Measurements from ENCODE around the gene KRTAP12-1. TPM values are rescaled to one million over a fixed set of nuclear protein-coding genes. Genes with fewer than 3 reads are reported as not detected.

The KRTAP12-1 gene
- total RNA-seq, 1 experiment from 2014 or later, result not detected

DNA sequence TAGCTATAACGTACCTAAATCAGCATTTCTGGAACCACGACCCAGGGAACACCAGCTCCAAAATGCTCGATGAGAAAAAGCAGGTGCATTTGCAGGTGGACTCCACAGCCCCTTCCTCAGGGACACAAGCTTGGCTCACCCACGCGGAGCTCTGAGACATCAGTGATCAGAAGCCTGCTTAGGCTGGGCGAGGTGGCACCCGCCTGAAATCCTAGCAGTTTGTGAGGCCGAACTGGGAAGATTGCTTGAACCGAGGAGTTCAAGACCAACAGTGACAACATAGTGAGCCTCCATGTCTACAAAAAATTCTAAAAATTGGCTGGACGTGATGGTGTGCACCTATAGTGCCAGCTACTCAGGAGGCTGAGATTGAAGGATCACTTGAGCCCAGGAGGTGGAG lies 31.9 kb upstream of the KRTAP12-1 start:
- in situ Hi-C loops (cut with HindIII; ENCODE audit: low pct_unique_long_range_greater_than_20kb, low sequenced_read_pairs), result no loop called here
- DNase-seq (ENCODE audit: low read depth, low spot score), result no peak

GRCh38 chr21:44713130-44713529 lies 31.2 kb upstream of the KRTAP12-1 start:
- no peak for DNase-seq (ENCODE audit: low read depth, low spot score)
- in situ Hi-C loops (cut with HindIII; ENCODE audit: low pct_unique_long_range_greater_than_20kb, low sequenced_read_pairs), result no loop called here

GRCh38 chr21:44712203-44713028 lies 30.5 kb upstream of the KRTAP12-1 start:
- in situ Hi-C loops (cut with HindIII; ENCODE audit: low pct_unique_long_range_greater_than_20kb, low sequenced_read_pairs), result no loop called here
- no peak for DNase-seq (ENCODE audit: low read depth, low spot score)

GRCh38 chr21:44711327-44712202 lies 29.6 kb upstream of the KRTAP12-1 start, which contains the start of gene TSPEAR:
TSS of gene TSPEAR (minus strand) at chr21:44711572. CDS start at chr21:44711514, 58 bp downstream.
- no peak for DNase-seq (ENCODE audit: low read depth, low spot score)
- in situ Hi-C loops (cut with HindIII; ENCODE audit: low pct_unique_long_range_greater_than_20kb, low sequenced_read_pairs), result no loop called here

- no peak for DNase-seq (ENCODE audit: low read depth, low spot score)
- in situ Hi-C loops (cut with HindIII; ENCODE audit: low pct_unique_long_range_greater_than_20kb, low sequenced_read_pairs), result no loop called here
Measured at GRCh38 chr21:44710756-44711326, 28.9 kb upstream of the KRTAP12-1 start.

GRCh38 chr21:44710294-44710665 lies 28.3 kb upstream of the KRTAP12-1 start:
- no peak for DNase-seq (ENCODE audit: low read depth, low spot score)
- in situ Hi-C loops (cut with HindIII; ENCODE audit: low pct_unique_long_range_greater_than_20kb, low sequenced_read_pairs), result no loop called here

DNA sequence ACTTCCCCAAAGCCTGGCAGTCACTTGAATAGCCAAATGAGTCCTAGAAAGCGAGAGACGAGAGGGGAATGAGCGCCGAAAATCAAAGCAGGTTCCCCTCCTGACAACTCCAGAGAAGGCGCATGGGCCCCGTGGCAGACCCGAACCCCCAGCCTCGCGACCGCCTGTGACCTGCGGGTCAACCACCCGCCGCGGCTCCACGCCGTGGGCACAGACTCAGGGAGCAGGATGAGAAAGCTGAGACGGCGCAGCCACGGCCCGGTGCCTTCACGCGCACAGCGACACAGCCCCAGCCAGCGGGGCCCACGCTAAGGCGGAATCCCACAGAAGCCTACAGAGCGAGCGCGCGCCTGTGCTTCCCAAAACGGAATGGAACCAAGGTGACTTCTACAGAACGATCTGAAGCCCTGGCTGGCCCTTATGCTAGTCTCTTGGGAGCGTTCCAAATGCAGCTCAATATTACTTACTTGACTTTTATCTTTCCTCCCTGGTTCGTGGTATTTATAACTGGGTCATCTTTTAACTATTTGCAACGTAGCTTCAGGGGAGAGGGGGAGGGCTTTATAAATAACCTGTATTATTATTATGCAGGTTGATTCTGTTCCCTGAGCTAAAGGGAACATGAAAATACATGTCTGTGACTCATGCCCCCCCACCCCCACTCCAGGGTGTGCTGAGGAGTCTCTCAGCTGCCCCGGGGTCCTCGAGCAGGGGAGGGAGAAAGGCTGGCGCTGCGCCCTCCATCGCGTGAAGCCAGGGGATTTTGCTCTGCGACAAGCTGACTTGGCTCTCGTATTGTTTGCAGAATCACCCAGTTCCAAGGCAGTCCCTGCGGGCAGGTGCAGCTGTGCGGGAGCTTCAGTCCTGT lies 27.7 kb upstream of the KRTAP12-1 start:
- no peak for DNase-seq (ENCODE audit: low read depth, low spot score)
- in situ Hi-C loops (cut with HindIII; ENCODE audit: low pct_unique_long_range_greater_than_20kb, low sequenced_read_pairs), result no loop called here

- no peak for DNase-seq (ENCODE audit: low read depth, low spot score)
- in situ Hi-C loops (cut with HindIII; ENCODE audit: low pct_unique_long_range_greater_than_20kb, low sequenced_read_pairs), result no loop called here
Measured at GRCh38 chr21:44708866-44709425, 27.0 kb upstream of the KRTAP12-1 start.

DNA sequence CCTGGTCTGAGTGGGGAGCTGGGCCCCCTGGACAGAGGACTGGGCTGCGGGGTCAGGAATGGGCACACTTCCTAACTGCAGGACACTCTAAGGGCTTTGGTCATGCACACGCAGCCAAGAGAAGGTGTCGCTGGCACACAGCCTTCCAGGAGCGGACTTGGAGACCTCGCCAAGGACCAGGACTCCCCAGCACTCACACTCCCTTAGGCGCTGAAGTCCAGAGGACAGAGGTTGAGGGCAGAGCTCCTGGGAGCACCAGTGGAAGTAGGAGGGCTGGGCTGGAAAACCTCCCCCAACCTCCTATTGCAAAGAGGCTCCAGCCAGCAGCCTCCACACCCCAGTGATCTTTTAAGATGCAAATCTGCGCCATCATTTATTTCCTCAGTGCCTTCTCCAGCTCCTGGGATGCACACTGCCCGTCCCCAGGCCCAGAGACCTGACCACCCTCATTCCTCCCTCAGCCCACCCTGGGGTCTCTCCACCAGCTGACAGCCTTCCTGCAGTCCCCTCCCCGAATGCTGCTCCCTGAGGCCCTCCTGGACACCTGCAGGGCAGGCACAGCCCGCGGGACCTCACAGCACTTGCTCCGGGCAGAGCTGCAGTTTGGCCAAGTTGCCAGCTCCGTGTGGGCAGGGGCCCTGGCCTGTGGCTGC lies 26.4 kb upstream of the KRTAP12-1 start:
- DNase-seq (ENCODE audit: low read depth, low spot score), result no peak
- in situ Hi-C loops (cut with HindIII; ENCODE audit: low pct_unique_long_range_greater_than_20kb, low sequenced_read_pairs), result no loop called here

GRCh38 chr21:44706706-44707581 lies 25.0 kb upstream of the KRTAP12-1 start:
- no peak for DNase-seq (ENCODE audit: low read depth, low spot score)
- in situ Hi-C loops (cut with HindIII; ENCODE audit: low pct_unique_long_range_greater_than_20kb, low sequenced_read_pairs), result no loop called here

DNA sequence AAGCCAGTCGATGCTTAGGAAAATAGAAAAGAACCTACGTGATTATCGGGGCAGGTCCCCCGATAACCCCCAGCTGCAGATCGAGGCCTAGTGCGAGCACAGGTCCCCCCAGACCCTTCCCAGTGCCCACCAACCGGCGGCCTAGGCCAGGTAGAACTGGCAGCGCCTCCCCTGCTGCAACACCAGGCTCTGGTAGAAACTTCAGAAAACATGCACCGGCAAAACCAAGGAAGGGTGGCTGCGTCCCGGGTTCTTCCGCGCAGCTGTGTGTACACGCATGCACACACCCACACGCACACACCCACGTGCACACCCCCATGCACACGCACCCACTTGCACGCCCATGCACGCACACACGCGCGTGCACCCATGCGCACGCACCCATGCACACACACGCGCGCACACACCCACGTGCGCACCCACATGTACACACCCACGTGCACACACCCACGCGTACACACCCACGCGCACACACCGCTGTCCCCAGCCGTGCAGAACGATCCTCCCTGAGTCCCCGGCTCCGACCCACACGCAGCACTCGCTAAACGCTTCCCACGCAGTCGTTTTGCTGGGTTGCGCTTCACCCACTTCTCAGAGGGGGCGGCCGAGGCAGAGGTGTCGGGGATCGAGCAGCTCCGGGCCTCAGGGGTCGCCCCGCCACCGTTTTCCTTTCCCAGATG lies 24.2 kb upstream of the KRTAP12-1 start:
- in situ Hi-C loops (cut with HindIII; ENCODE audit: low pct_unique_long_range_greater_than_20kb, low sequenced_read_pairs), result no loop called here
- DNase-seq (ENCODE audit: low read depth, low spot score), result no peak

GRCh38 chr21:44704636-44705001 lies 22.7 kb upstream of the KRTAP12-1 start:
- in situ Hi-C loops (cut with HindIII; ENCODE audit: low pct_unique_long_range_greater_than_20kb, low sequenced_read_pairs), result no loop called here
- DNase-seq (ENCODE audit: low read depth, low spot score), result no peak

- in situ Hi-C loops (cut with HindIII; ENCODE audit: low pct_unique_long_range_greater_than_20kb, low sequenced_read_pairs), result no loop called here
- DNase-seq (ENCODE audit: low read depth, low spot score), result no peak
Measured at GRCh38 chr21:44703731-44704635, 22.0 kb upstream of the KRTAP12-1 start.

- in situ Hi-C loops (cut with HindIII; ENCODE audit: low pct_unique_long_range_greater_than_20kb, low sequenced_read_pairs), result no loop called here
- no peak for DNase-seq (ENCODE audit: low read depth, low spot score)
Measured at GRCh38 chr21:44702973-44703730, 21.2 kb upstream of the KRTAP12-1 start.

Measured in SK-MEL-5 (cell line).